Measurements from ENCODE around the gene EHD1.

Gene EHD1

DNA sequence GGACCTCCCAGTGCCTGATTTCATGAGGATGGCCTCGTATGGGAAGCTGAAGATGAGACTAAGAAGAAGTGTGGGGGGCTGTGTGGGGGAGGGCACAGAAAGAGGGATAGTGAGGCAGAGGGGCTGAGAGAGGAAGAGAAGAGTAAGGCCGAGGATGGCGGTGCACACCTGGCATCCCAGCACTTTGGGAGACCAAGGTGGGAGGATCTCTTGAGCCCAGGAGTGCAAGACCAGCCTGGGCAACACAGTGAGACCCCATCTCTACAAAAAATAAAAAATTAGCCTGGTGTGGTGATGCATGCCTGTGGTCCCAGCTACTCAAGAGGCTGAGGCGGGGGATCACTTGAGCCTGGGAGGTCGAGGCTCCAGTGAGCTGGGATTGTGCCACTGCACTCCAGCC is 13.5 kb upstream of the EHD1 start:
- no peak for DNase-seq (ENCODE audit: low read depth)
- no peak overlapping the region for H3K4me3 ChIP-seq (ENCODE audit: low read depth, low read length)
- TF ChIP-seq, protein P1, sequence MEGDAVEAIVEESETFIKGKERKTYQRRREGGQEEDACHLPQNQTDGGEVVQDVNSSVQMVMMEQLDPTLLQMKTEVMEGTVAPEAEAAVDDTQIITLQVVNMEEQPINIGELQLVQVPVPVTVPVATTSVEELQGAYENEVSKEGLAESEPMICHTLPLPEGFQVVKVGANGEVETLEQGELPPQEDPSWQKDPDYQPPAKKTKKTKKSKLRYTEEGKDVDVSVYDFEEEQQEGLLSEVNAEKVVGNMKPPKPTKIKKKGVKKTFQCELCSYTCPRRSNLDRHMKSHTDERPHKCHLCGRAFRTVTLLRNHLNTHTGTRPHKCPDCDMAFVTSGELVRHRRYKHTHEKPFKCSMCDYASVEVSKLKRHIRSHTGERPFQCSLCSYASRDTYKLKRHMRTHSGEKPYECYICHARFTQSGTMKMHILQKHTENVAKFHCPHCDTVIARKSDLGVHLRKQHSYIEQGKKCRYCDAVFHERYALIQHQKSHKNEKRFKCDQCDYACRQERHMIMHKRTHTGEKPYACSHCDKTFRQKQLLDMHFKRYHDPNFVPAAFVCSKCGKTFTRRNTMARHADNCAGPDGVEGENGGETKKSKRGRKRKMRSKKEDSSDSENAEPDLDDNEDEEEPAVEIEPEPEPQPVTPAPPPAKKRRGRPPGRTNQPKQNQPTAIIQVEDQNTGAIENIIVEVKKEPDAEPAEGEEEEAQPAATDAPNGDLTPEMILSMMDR (conservative IDR thresholded peaks at IDR 0.05; ENCODE audit: low read depth, low read length) = no peak

DNA sequence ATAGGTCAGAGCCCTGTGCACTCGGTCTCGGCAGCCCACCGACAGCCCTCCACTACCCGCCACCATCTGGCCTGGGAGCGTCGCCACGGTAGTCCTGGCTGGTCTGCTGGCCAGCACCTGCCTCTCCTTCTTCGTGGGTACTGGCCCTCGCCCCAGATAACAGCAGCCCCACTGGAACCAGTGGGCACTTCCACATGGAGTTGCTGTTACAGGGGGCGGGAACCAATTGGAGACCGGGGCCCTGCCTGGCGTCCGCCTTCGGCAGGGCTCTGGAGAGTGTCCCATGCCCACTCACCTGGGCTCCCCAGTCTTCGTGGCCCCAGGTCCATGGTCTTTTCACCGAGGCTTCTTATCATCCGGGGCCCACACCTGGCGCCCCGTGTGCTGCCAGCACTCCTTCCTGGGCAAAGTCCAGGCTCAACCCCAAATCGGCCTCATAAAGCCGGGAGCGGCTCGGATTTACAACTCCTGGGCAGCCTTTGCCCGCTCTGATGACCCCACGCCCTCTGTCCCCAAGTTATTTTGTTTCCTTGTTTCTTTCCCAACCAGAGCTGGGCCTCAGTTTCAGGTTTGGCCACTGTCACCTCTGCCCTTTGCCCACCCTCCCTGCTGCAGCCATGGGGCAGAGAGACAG is 12.9 kb upstream of the EHD1 start:
- H3K4me3 ChIP-seq (ENCODE audit: low read depth, low read length) = no peak overlapping the region
- TF ChIP-seq, protein P1 (conservative IDR thresholded peaks at IDR 0.05; ENCODE audit: low read depth, low read length) = no peak

DNA sequence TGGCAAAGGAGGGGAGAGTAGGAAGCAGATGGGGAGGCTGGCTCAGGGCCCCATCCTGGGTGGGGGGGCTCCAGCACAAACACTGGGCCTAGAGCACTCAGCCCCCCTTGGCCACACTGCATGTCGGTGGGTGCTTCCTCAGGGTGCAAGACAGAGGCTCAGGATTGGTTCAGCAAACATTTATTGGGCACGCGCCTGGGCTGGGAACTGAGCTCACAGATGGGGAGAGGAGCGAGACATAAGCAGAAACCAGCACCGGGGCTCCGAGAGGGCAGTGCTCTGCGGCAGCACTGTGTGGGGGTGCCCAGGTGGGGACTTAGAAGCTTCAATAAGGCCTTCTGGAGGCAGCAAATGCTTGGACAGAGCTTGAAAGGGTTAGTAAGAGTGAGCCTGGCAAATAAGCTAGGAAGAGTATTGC is 12.1 kb upstream of the EHD1 start:
- TF ChIP-seq, protein P1 (conservative IDR thresholded peaks at IDR 0.05; ENCODE audit: low read depth, low read length) = no peak
- no peak for DNase-seq (ENCODE audit: low read depth)
- no peak overlapping the region for H3K4me3 ChIP-seq (ENCODE audit: low read depth, low read length)

More for the DNA sequence above, 12.9 kb upstream of the EHD1 start:
- DNase-seq (ENCODE audit: low read depth) = no peak

DNA sequence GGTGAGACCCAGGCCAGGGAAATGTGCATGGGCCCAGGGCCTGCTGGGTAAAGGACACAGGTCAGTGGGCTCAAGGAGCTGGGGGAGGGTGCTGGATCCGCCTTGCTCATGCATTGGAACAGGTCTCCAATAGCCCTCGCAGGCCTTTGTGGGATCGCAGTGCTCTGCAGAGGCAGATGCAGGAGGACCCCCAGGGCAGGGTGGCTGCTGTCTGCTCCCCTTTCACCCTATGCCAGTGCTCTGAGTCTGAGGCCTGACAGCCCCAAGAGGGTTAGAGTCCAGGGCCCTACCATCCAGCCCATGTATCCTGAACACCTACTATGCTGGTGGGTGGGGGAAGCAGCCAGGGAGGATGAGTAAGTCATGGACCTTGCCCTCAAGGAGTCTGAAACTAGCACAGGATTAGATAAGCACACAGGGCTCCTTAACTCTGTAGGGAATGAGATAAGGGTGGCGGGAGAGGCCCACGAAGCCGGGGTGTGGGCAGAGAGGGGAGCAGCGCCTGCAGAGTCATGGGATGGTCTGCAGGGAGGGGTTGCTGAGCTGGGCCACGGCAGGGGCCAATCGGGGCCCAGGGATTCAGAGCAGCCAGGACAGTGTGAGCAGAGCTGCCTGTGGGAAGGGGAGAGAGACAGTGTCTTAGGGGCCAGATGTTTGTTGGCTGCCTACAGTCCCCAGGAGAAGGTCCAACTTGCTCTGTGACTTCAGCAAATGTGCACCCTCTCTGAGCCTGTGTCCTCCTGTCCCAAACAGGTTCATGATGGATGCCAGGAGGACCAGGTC is 10.5 kb upstream of the EHD1 start:
- TF ChIP-seq, protein P1 (conservative IDR thresholded peaks at IDR 0.05; ENCODE audit: low read depth, low read length) = no peak
- H3K4me3 ChIP-seq (ENCODE audit: low read depth, low read length) = no peak overlapping the region
- no peak for DNase-seq (ENCODE audit: low read depth)

DNA sequence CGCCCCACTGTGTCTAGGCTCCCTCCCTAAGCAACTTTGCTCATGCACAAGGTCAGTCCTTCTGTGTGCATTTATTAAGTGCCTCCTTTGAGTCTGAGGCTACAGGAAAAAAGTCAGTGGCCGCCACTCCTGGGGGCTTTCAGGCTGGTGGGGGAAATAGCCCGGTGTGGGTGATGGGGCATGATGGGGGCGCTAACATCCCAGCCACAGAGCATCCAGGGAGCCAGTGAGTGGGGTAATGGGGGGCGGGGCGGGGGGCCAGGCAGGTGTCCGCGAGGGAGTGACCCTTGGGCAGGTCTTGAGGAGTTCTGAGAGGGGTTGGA is 9.9 kb upstream of the EHD1 start:
- TF ChIP-seq, protein P1 (conservative IDR thresholded peaks at IDR 0.05; ENCODE audit: low read depth, low read length) = no peak
- H3K4me3 ChIP-seq (ENCODE audit: low read depth, low read length) = no peak overlapping the region
- DNase-seq (ENCODE audit: low read depth) = no peak

DNA sequence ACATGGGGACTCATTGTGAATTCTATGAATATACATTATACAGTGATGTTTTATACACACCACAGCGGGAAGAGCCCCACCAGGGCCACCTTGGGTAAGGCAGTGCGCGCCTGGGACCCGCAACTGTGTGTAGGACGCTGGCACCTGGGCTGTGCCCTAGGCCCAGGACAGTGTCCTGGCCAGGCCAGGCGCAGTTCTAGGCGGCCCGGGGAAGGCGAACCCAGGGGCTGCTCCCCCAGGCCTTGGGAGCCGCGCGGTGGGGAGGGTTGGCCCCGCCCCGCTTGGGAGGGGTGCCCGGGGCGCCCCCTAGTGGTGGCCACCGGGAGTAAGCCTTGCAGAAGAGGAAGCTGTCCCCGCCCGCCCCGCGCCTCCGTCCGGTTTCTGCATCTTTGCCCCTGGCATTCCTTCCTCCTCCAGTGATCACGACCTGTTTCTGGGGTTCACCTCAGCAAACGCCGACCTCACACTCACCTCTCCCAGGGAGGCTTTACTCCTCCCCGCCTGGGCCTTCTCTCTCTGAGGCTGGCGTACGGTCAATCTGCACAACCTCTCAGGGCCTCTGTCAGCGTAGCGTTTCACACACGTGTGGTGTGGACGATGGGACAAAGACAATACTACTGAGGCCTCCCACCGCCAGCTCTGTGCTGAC is 9.5 kb upstream of the EHD1 start:
- TF ChIP-seq, protein P1 (conservative IDR thresholded peaks at IDR 0.05; ENCODE audit: low read depth, low read length) = peak; percentile 75
- peak; percentile 64 for DNase-seq (ENCODE audit: low read depth)
- peak overlapping the region; percentile 43 for H3K4me3 ChIP-seq (ENCODE audit: low read depth, low read length)

All from choroid plexus epithelial cell (primary cell).